Measurements from ENCODE around the gene NTN5.

The NTN5 gene

GRCh38 chr19:48636859-48637448 lies 35.9 kb downstream of the NTN5 start, which contains the start of gene DBP:
Gene DBP (minus strand): TSS chr19:48637379. CDS start chr19:48636994, 385 bp downstream.
- H3K27ac Mint-ChIP-seq, result peak within 1 kb of the TSS; percentile 95 to 97 (median 97)
- no peaks in the 10 kb centered on the region for H3K9me3 Mint-ChIP-seq
- H3K36me3 Mint-ChIP-seq (ENCODE audit: low read depth), result peaks cover 5% of the 10 kb centered on the region
- peak within 1 kb of the TSS; percentile 86 to 97 (median 86) for H3K4me3 Mint-ChIP-seq
- H3K4me1 Mint-ChIP-seq, result peaks cover 29% of the 10 kb centered on the region
- no peaks in the 10 kb centered on the region for H3K27me3 Mint-ChIP-seq (ENCODE audit: low read depth)
- TF ChIP-seq, protein P1, sequence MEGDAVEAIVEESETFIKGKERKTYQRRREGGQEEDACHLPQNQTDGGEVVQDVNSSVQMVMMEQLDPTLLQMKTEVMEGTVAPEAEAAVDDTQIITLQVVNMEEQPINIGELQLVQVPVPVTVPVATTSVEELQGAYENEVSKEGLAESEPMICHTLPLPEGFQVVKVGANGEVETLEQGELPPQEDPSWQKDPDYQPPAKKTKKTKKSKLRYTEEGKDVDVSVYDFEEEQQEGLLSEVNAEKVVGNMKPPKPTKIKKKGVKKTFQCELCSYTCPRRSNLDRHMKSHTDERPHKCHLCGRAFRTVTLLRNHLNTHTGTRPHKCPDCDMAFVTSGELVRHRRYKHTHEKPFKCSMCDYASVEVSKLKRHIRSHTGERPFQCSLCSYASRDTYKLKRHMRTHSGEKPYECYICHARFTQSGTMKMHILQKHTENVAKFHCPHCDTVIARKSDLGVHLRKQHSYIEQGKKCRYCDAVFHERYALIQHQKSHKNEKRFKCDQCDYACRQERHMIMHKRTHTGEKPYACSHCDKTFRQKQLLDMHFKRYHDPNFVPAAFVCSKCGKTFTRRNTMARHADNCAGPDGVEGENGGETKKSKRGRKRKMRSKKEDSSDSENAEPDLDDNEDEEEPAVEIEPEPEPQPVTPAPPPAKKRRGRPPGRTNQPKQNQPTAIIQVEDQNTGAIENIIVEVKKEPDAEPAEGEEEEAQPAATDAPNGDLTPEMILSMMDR (IDR thresholded peaks at IDR 0.05; ENCODE audit: unreplicated experiment in 3 of 3), result peak in 1 of 3 experiments; percentile 24

- Mint-ChIP-seq H3K4me1 (peaks cover 29% of the 10 kb centered on the region), H3K36me3 (ENCODE audit: low read depth) (peaks cover 5% of the 10 kb centered on the region), H3K9me3 (no peaks in the 10 kb centered on the region), H3K27me3 (ENCODE audit: low read depth) (no peaks in the 10 kb centered on the region), H3K4me3 (peak overlapping the region; percentile 86 to 97 (median 86)), H3K27ac (peak overlapping the region in 2 of 3 experiments; percentile 90 to 97)
- TF ChIP-seq, protein P1 (IDR thresholded peaks at IDR 0.05; ENCODE audit: unreplicated experiment in 3 of 3), result no peak
These were observed 36.6 kb downstream of the NTN5 start for GRCh38 chr19:48635966-48636858.

- peaks cover 34% of the 10 kb centered on the region for H3K4me1 Mint-ChIP-seq
- TF ChIP-seq, protein P1 (IDR thresholded peaks at IDR 0.05; ENCODE audit: unreplicated experiment in 3 of 3), result no peak
- H3K27me3 Mint-ChIP-seq (ENCODE audit: low read depth), result no peaks in the 10 kb centered on the region
These were observed 37.4 kb downstream of the NTN5 start for GRCh38 chr19:48635263-48635965.

DNA sequence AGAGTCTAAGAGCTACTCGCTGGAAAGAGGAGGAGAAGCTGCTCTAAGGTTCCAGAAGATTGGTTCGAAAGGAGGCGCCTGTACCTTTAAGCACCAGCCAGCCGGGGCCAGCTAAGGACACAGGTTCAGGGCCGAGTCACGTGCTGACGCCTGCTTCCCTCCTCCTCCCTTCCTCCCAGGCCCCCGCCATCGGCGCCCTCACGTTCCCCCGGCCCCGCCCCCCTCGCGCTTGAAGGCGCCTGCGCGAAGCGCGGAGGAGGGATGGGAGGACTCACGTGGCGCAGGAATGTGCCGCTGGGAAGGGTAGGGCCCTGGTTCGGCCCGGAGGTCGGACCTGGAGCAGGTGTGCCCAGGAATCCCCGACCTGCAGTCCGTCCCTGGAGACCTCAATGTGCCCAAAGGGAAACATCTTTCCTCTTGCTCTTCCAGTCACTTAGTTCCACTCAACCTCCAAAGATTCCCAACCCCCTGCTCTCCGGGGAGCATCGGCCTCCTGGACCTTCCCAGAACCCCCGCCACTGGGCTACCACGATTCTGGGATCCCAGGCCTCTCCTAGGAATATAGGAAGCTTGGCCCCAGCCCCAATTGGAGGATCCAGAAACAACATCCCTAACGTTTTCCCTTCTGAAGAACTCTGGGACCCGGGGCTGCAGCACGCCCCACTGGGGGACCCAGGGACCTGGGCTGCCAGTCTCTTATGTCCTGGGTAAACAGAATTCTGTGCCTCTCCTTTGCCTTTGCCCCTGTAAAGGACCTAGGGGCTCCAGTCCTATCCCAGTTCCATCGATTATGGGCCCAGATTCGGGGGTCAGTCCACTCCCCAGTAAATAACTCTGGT lies 38.2 kb downstream of the NTN5 start:
- Mint-ChIP-seq H3K36me3 (ENCODE audit: low read depth) (peaks cover 5% of the 10 kb centered on the region), H3K4me3 (peak overlapping the region; percentile 77 to 80 (median 79)), H3K9me3 (no peaks in the 10 kb centered on the region), H3K4me1 (peaks cover 39% of the 10 kb centered on the region), H3K27me3 (ENCODE audit: low read depth) (no peaks in the 10 kb centered on the region), H3K27ac (peak overlapping the region; percentile 21 to 96 (median 82))
- TF ChIP-seq, protein P1 (IDR thresholded peaks at IDR 0.05; ENCODE audit: unreplicated experiment in 3 of 3), result no peak

More at GRCh38 chr19:48635263-48635965, 37.4 kb downstream of the NTN5 start:
- peaks cover 5% of the 10 kb centered on the region for H3K36me3 Mint-ChIP-seq (ENCODE audit: low read depth)
- no peaks in the 10 kb centered on the region for H3K9me3 Mint-ChIP-seq
- H3K4me3 Mint-ChIP-seq, result peak overlapping the region; percentile 86 to 97 (median 86)
- peak overlapping the region in 2 of 3 experiments; percentile 43 to 97 for H3K27ac Mint-ChIP-seq

DNA sequence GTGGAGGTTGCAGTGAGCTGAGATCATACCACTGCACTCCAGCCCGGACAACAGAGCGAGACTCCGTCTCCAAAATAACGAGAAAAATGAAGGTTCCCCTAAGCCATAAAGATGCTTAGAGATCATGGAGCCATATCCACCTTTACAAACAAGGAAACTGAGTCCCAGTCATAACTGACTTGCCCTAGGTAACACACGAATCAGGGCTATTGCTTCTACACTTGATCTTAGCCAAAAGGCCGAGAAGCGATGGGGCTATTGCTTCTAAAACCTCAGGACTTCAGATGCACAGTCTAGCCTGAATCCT lies 38.8 kb downstream of the NTN5 start:
- Mint-ChIP-seq H3K4me3 (peak overlapping the region; percentile 77 to 80 (median 79)), H3K36me3 (ENCODE audit: low read depth) (peaks cover 5% of the 10 kb centered on the region), H3K4me1 (peaks cover 39% of the 10 kb centered on the region), H3K9me3 (no peaks in the 10 kb centered on the region), H3K27ac (peak overlapping the region; percentile 21 to 96 (median 82)), H3K27me3 (ENCODE audit: low read depth) (no peaks in the 10 kb centered on the region)
- TF ChIP-seq, protein P1 (IDR thresholded peaks at IDR 0.05; ENCODE audit: unreplicated experiment in 3 of 3), result no peak

All from nephron (organoid).